HG03558 (cell line): Measurements from ENCODE around the gene TMPRSS11E.
"Not testable (repeated sequence)": the region's sequence is repeated elsewhere in the genome, so short reads cannot be mapped to it uniquely, and the experiment has no call there.

Experiments used
- ATAC-seq: cut with Tn5 transposase; IDR thresholded peaks from one replicate; pipeline ENCODE4 v1.9.1; 2021; ENCODE audit warnings: moderate number of reproducible peaks; ENCODE audit not compliant: unreplicated experiment; ENCODE audit errors: extremely low read depth

Gene TMPRSS11E

GRCh38 chr4:68460085-68460484 is 12.8 kb downstream of the TMPRSS11E start:
- no peak for ATAC-seq

GRCh38 chr4:68461790-68462189 is 14.5 kb downstream of the TMPRSS11E start:
- ATAC-seq: no peak

GRCh38 chr4:68462691-68463090 is 15.4 kb downstream of the TMPRSS11E start:
- no peak for ATAC-seq

DNA sequence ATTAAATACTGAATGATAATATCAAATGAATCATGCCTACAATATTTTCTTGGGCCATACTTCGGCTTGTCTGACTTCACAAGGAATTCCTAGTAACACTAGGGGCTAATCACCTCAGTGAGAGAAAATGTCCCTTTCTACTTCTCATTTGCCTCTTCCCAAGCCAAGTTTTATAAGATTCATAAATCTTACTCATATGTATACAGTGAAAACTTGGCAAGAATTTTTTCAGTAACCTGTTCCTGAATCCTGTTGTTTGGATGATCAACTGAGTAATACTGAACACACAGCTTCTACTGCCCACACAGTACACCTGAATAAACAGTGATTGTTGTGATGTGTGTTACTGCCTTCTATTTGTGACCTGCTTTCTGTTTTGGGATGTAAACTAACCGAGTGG is 16.5 kb downstream of the TMPRSS11E start:
- ATAC-seq: no peak

DNA sequence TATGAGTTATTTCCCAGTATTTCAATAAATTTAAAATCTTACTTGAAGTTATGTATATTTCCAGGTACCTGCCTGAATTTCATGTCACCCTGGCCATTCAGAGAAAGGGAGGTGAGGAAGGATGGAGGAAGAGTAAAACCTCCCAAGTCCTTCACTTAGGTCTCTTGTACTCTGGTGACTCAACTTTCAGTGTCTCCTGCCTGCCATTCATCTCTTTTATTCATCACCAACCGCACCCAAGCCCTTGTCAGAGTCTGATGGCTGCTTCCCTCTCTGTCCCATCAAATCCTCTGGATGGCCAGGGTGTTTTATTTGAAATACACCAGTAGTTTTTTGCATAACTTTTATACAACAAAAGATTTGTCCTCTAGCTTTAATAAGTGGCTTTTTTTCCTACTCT is 17.8 kb downstream of the TMPRSS11E start:
- ATAC-seq: no peak

GRCh38 chr4:68466185-68466584 is 18.9 kb downstream of the TMPRSS11E start:
- no peak for ATAC-seq

GRCh38 chr4:68466751-68467150 is 19.5 kb downstream of the TMPRSS11E start:
- no peak for ATAC-seq

GRCh38 chr4:68469482-68469881 is 22.2 kb downstream of the TMPRSS11E start:
- no peak for ATAC-seq

- no peak for ATAC-seq
Observed at GRCh38 chr4:68476191-68476590, 28.9 kb downstream of the TMPRSS11E start.

GRCh38 chr4:68489338-68489737 is 42.1 kb downstream of the TMPRSS11E start:
- no peak for ATAC-seq

DNA sequence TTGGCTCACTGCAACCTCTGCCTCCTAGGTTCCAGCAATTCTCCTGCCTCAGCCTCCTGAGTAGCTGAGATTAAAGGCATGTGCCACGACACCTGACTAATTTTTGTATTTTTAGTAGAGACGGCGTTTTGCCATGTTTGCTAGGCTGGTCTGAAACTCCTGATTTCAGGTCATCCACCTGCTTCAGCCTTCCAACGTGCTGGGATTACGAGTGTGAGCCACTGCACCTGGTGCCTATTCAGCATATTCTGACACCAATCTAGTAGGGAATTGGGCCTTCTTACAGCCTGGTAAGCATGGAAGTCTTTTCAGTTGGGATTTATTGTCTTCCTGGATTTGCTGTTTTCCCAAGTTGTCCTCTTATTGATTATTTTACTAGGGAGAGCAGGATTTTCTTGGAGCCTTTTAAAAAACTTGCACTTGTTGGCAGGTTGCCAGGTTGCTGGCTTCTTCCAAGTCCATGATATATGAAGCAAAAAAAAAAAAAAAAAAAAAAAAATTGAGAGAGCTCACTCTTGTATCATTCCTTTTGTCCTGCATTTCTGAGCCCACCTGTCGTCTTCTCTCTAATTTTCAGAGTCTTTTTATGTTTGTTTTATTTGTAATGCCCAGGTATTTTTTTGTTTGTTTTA is 43.7 kb downstream of the TMPRSS11E start:
- ATAC-seq: no peak

DNA sequence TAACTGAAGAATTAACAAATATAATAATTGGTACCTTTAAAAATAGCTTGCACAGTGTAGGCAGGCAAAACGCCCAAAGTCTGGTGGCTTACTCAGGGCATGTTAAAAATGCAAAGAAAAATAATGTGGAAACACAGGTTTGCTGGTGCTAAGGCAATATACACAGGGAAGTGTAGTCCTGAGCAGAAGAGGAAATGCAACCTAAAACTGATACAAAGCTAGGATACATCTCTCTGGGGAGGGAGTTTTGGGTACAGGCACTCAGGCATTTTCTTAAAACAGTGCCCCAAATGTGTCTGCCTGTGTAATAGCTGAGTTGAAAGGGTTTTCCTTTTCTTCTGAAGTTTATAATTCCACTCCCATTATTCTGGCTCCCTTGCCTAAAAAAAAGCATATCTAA is 47.4 kb downstream of the TMPRSS11E start:
- ATAC-seq: no peak

DNA sequence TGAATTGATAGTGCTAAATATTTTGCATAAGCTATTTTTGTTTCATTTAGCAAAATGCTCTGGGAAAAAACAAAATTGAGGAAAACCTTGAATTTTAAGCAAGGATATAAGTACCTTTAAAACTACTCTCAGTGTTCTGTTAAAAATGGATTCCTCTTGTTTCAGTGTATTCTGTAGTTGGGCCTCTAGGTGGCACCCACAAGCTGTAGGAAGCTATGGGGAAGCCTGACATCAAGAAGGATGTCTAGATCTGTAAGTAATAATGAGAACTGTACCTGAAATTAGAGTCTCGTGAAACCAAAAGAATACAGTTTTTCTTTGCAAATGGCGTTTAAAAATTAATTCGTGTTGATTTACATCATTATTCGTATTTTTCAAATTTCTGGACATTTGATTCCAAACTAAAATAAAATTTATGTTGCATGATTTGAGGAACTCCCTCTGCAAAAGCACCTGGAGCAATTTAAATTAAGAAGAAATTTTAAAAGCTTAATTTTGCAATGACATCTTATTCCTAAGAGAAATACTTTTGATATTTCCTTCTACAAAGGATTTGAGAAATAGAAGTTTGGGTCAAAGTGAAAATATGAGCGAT is 51.2 kb downstream of the TMPRSS11E start:
- ATAC-seq: peak; percentile 85

- no peak for ATAC-seq
Observed at GRCh38 chr4:68499021-68499420, 51.8 kb downstream of the TMPRSS11E start.

- not testable (repeated sequence) for ATAC-seq
Observed at GRCh38 chr4:68503462-68503861, 56.2 kb downstream of the TMPRSS11E start.

DNA sequence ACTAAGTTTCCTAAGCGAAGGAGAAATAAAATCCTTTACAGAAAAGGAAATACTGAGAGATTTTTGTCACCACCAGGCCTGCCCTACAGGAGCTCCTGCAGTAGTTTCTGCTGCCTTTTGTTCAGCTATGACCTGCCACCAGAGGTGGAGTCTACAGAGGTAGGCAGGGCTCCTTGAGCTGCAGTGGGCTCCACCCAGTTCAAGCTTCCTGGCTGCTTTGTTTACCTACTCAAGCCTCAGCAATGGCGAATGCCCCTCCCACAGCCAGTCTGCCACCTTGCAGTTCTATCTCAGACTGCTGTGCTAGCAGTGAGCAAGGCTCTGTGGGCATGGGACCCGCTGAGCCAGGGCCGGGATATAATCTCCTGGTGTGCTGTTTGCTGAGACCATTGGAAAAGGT is 57.6 kb downstream of the TMPRSS11E start:
- not testable (repeated sequence) for ATAC-seq

DNA sequence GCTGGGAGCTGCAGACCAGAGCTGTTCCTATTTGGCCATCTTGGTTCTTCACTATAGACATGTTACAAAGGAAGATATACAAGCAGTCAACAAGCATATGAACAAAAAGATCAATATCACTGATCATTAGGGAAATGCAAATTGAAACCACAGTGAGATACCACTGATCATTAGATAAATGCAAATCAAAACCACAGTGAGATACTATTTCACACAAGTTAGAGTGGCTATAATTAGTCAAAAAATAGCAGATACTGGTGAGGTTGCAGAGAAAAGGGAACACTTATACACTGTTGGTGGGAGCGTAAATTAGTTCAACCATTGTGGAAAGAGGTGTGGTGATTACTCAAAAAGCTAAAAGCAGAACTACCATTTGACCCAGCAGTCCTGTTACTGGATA is 58.2 kb downstream of the TMPRSS11E start:
- ATAC-seq: not testable (repeated sequence)

DNA sequence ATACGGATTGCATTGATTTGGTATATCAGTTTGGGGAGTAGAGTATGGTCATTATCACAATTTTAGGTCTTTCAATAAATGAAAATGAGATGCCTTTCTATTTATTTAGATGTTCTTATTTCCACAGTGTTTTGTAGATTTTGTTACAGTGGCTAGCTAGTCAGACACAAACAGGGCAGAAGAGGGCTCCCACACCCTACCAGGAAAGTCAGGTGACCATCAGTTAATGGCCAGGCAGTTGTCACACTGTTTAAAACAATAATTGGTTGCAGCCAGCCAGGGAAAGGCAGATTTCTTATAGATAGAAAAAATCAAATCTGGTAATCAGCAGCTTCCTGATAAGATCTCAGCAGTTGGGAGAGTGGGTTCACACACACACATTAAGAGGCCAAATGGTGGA is 71.6 kb downstream of the TMPRSS11E start:
- no peak for ATAC-seq

DNA sequence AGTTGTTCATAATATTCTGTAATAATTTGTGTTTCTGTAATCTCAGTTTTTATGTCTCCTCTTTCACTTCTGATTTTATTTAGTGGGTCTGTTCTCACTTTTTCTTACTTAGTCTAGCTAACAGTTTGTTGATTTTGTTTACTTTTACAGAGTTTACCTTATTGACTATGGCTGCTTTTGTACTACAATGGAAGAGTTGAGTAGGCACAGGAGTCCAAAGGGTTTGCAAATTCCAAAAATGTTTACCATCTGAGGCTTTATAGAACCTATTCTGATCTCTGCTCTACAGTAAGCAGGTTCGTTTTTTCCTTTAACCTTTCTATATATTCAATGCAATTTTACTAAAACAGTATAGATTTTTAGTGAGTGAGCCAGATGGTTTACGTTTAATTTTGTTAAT is 73.7 kb downstream of the TMPRSS11E start:
- ATAC-seq: no peak

DNA sequence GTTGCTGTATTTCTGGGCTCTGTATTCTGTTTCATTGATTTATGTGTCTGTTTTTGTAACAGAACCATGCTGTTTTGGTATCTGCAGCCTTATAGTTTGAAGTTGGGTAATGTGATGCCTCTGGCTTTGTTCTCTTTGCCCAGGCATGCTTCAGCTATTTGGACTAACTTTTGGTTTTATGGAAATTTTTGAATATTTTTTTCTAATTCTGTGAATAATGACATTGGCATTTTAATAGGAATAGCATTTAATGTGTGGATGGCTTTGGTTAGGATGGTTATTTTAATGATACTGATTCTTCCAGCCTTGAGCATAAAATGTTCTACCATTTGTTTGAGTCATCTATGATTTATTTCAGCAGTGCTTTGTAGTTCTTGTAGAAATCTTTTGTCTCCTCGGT is 75.0 kb downstream of the TMPRSS11E start:
- not testable (repeated sequence) for ATAC-seq

- ATAC-seq: no peak
Observed at GRCh38 chr4:68535974-68536373, 88.7 kb downstream of the TMPRSS11E start.

- no peak for ATAC-seq
Observed at GRCh38 chr4:68536375-68536774, 89.1 kb downstream of the TMPRSS11E start.
